Progenitor cell of endocrine pancreas (in vitro differentiated cells): Measurements from ENCODE around the gene LRRC74B. TPM values are rescaled to one million over a fixed set of nuclear protein-coding genes. Genes with fewer than 3 reads are reported as not detected.
A peak's percentile ranks its signal among the peaks of the same experiment; 100 is the strongest.
"Not testable (repeated sequence)": the region's sequence is repeated elsewhere in the genome, so short reads cannot be mapped to it uniquely, and the experiment has no call there.

Experiments used
- DNase-seq: peaks from one replicate; pipeline ENCODE4 v3.0.0; 2021; ENCODE audit warnings: low spot score; ENCODE audit not compliant: unreplicated experiment
- H3K27ac Mint-ChIP-seq: 2 replicates; pipeline ENCODE4 v1.8.0; 2021; ENCODE audit warnings: mild to moderate bottlenecking, moderate library complexity, mixed read lengths
- H3K27me3 Mint-ChIP-seq: 2 replicates; pipeline ENCODE4 v1.8.0; 2021; ENCODE audit warnings: mixed read lengths
- H3K36me3 Mint-ChIP-seq: 2 replicates; pipeline ENCODE4 v1.8.0; 2022; ENCODE audit warnings: mixed read lengths; ENCODE audit not compliant: insufficient read depth
- H3K4me1 Mint-ChIP-seq: 2 replicates; pipeline ENCODE4 v1.8.0; 2021; ENCODE audit warnings: low read depth, mixed read lengths
- H3K4me3 Mint-ChIP-seq: 2 replicates; pipeline ENCODE4 v1.8.0; 2021; ENCODE audit warnings: low read depth, mild to moderate bottlenecking, moderate library complexity, mixed read lengths
- H3K9me3 Mint-ChIP-seq: 2 replicates; pipeline ENCODE4 v1.8.0; 2021; ENCODE audit warnings: low read depth, mixed read lengths
- CTCF ChIP-seq: fragments of 200-600 bp; sonication (generic); IDR thresholded peaks from one replicate; pipeline ENCODE4 v1.5.0; 2021; ENCODE audit warnings: antibody characterized with exemption, mild to moderate bottlenecking; ENCODE audit not compliant: unreplicated experiment
- total RNA-seq: library from RNA; stranded (reverse); gene quantifications from 2 replicates; pipeline ENCODE4 v1.2.1, GENCODE V29; 2021

LRRC74B gene
- total RNA-seq, 1 donor from 2014 or later, result 0.72 TPM

GRCh38 chr22:21080435-21081137 lies 34.8 kb downstream of the LRRC74B start:
- Mint-ChIP-seq H3K27ac (no peak overlapping the region), H3K9me3 (no peaks in the 10 kb centered on the region), H3K36me3 (no peaks in the 10 kb centered on the region), H3K27me3 (no peaks in the 10 kb centered on the region), H3K4me3 (no peak overlapping the region), H3K4me1 (peaks cover 2% of the 10 kb centered on the region)
- TF ChIP-seq CTCF, result no peak
- DNase-seq, result no peak

GRCh38 chr22:21082248-21082647 lies 36.5 kb downstream of the LRRC74B start:
- no peaks in the 10 kb centered on the region for H3K27me3 Mint-ChIP-seq
- peaks cover 2% of the 10 kb centered on the region for H3K4me1 Mint-ChIP-seq
- H3K36me3 Mint-ChIP-seq, result no peaks in the 10 kb centered on the region
- H3K27ac Mint-ChIP-seq, result no peak overlapping the region
- no peak overlapping the region for H3K4me3 Mint-ChIP-seq
- TF ChIP-seq CTCF, result no peak
- H3K9me3 Mint-ChIP-seq, result no peaks in the 10 kb centered on the region
- DNase-seq, result no peak

- DNase-seq, result no peak
- no peaks in the 10 kb centered on the region for H3K36me3 Mint-ChIP-seq
- no peak for TF ChIP-seq CTCF
- no peaks in the 10 kb centered on the region for H3K9me3 Mint-ChIP-seq
- no peaks in the 10 kb centered on the region for H3K27me3 Mint-ChIP-seq
- no peaks in the 10 kb centered on the region for H3K4me1 Mint-ChIP-seq
- no peak overlapping the region for H3K4me3 Mint-ChIP-seq
- no peak overlapping the region for H3K27ac Mint-ChIP-seq
Measured at GRCh38 chr22:21087119-21087518, 41.4 kb downstream of the LRRC74B start.

- H3K4me1 Mint-ChIP-seq, H3K9me3 Mint-ChIP-seq, H3K27me3 Mint-ChIP-seq, DNase-seq, H3K4me3 Mint-ChIP-seq, H3K36me3 Mint-ChIP-seq, H3K27ac Mint-ChIP-seq: not testable (repeated sequence)
Measured at GRCh38 chr22:21087926-21088325, 42.2 kb downstream of the LRRC74B start.

- H3K9me3 Mint-ChIP-seq, H3K27ac Mint-ChIP-seq, H3K27me3 Mint-ChIP-seq, H3K36me3 Mint-ChIP-seq, H3K4me3 Mint-ChIP-seq, DNase-seq: not testable (repeated sequence)
- peaks cover 13% of the 10 kb centered on the region for H3K4me1 Mint-ChIP-seq
Measured at GRCh38 chr22:21091220-21091619, 45.5 kb downstream of the LRRC74B start.

- DNase-seq, result no peak
- no peak for TF ChIP-seq CTCF
- no peaks in the 10 kb centered on the region for H3K27me3 Mint-ChIP-seq
- peaks cover 13% of the 10 kb centered on the region for H3K4me1 Mint-ChIP-seq
- H3K9me3 Mint-ChIP-seq, result no peaks in the 10 kb centered on the region
- no peaks in the 10 kb centered on the region for H3K36me3 Mint-ChIP-seq
- H3K4me3 Mint-ChIP-seq, result no peak overlapping the region
- no peak overlapping the region for H3K27ac Mint-ChIP-seq
Measured at GRCh38 chr22:21092797-21093554, 47.2 kb downstream of the LRRC74B start.

GRCh38 chr22:21093555-21094137 lies 47.9 kb downstream of the LRRC74B start:
- not testable (repeated sequence) for H3K27me3 Mint-ChIP-seq, DNase-seq, H3K36me3 Mint-ChIP-seq, H3K9me3 Mint-ChIP-seq, H3K4me3 Mint-ChIP-seq
- peaks cover 13% of the 10 kb centered on the region for H3K4me1 Mint-ChIP-seq
- peak overlapping the region; percentile 68 for H3K27ac Mint-ChIP-seq
